GM21423 (cell line): ENCODE measurements around the gene EPHB6.

Source experiments
- ATAC-seq: cut with Tn5 transposase; IDR thresholded peaks from one replicate; pipeline ENCODE4 v1.9.1; 2021; ENCODE audit warnings: mild to moderate bottlenecking, moderate library complexity; ENCODE audit not compliant: unreplicated experiment

EPHB6 gene

DNA sequence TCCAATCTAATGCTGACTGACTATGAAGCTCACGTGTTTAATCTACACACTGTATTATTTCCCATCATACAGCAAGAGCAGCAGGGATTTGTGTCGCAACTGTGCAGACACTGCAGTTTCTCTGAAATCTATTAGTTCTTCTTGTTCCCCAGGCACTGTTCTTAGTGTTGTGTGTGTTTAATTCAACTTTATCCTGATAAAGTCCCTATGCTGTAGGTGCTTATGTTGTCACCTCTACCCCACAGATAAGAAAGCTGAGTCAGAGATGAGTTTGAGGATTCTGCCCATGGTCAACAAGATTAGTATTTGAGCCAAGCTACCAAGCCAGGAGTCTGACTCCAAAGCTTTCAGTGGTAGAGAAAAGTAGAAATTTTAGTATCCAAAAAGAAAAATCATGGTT, 22.5 kb upstream of the EPHB6 start:
- no peak for ATAC-seq

DNA sequence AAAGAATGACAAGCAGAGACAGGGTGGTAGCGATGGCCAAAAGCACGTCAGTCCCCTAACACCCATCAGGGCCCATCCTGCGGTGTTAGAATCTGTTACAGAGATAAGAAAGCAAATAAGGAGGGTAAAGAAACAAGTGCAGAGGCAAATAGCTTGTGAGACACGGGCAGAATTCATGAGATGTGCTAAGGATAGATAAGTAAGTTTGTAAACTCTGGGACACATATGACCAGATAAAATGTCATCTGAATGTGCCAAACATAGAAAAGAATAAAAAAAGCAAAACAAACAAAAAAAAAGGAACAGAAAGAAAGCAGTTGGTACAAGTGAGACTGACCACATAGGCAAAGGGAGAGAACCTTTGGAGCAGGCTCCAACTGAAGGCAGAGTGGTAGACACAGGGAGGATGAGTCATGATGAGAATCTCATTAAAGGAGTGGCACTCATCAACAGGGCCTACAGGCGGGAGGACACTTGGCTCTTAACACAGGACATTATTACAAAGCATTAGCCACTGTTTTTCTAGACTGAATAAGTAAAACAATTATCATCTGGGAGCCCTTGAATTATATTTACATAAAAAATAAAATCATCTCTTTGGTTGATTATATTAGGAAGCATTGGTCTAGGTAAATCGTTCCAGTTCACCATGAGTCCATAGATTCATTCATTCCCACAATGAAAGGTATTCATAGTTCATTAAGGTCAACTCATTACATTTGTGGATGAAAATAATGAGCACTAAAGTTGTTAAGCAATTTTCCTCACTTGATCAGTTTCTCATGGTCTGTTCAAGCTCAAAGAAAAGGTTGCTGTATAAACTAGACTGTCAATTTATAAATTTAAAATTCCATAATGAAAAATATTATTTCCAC, 21.5 kb upstream of the EPHB6 start:
- ATAC-seq: peak; percentile 82

DNA sequence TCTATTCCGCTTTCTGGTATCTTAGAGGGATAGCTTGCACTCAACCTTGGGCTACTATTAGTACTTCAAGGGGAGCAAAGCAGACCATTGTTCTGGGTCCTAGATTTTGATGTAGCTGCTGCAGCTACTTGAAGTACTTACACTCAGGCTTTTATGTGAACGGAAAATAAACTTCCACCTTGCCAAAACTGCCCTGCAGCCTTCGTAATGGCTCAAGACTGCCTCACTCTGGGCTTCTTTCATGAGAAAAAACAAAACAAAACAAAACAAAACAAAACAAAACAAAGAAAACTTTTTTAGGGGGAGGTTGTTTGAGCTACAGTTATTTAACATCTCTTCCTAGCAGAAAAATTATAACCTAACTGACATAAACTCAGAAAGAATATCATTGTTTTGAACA, 19.4 kb upstream of the EPHB6 start:
- no peak for ATAC-seq

DNA sequence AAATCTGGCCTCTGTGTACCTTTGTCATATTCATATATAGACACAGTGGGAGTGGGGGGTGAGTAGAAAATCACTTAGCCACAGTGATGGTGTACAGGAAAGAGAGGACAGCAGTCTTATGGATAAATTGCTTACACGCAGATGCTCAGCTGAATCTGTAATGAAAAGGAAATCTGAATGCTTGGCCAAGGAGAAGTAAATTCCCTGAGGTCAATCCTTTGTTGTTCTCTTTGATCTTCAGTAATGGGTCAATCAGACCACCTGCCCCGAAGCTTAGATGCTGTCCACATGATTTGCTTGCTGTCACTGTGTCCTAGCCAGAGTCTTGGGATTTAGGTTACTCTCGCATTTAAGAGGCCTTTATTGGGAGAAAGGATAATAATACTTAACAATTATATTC, 18.4 kb upstream of the EPHB6 start:
- no peak for ATAC-seq

DNA sequence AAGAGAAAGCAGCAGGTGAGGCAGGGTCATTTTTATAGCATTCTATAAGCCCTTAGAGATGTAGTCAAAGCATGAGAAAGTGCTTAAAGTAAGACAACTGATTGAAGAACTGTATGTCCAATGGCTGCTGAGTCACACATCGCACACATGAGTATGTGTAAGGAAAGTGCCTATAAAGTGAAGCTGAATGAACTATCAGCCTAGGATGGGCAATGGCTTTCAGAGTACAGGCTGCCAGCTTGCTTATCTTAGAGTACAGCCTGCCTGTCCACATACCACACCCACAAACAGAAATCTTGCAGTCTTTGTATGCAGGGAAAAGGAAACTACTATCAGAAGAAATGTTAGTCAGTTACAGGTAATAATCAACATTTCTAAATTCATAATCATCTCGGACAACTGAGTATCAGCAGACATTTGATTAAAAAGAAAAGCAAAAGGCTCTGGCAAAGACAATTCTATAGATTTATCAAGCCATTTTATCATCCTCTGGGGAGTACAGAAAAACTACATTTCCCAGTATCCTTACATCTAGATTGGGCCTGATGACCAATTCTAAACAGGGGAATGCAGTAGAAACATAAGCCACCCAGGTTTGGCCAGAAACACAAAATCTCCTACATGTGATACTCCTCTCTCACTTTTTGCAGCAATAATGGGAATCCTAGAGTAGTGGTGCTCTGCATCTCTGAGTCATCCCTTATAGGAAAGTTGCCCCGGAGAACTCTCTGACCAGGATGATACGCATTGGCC, 16.2 kb upstream of the EPHB6 start:
- ATAC-seq: no peak

DNA sequence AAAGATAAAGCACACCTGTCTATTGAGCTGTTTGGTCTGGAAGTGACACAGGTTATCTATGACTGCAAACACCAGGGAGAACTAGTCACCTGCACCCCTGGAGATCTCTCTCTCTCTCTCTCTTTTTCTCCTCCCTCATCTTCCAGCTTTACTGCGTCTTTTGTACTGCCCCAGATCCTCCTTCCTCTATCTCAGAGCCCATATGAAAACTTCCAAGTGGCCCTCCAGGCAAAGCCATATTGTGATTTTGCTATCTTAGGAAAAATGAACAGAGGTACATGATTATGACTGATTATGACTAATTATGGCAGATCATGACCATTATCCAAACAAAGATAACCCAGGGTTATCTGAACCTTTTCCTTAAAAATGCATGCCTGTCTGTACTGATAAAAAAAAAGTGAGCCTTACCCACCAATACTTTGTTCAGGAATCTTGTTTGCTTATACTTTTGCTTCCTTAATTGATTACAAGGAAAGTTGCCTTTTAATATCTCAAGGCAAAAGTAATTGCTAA, 12.6 kb upstream of the EPHB6 start:
- ATAC-seq: no peak

DNA sequence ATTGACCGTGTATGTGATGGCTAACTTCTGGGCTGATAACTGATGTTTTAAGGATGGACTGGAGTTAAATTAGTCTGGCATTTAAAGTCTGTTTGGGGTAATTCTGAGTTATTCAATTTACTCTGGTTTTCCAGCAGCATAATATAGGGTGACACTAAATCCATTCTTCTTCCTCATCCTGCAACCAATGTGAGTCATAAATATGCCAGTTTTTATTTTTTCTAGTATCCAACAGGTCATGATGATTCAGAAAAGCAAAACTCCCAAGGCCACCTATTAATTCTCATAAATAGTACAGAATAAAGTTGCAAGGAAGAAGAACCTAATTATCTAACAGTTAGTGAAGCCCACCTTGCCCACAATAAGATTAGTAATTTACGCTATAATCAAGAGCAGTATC, 7.5 kb upstream of the EPHB6 start:
- no peak for ATAC-seq

DNA sequence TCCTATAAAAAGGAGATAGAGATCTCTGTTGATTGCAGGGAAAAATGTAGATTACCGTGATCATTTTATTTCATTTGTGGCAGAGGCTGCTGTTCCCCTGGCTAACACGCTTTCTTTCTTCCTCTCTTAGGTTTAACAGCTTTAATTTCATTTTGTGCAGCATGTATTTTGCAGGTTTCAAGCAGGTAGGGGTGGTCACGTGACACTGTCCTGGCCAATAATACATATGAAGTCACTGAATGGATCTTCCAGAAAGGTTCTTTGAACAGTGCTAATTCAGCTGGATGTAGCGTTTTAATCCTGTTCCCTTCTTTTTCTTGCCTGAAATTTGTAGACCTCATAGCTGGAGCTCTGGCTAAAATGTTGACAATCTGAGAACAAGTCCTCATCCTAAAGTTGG, 3.6 kb upstream of the EPHB6 start:
- ATAC-seq: no peak

DNA sequence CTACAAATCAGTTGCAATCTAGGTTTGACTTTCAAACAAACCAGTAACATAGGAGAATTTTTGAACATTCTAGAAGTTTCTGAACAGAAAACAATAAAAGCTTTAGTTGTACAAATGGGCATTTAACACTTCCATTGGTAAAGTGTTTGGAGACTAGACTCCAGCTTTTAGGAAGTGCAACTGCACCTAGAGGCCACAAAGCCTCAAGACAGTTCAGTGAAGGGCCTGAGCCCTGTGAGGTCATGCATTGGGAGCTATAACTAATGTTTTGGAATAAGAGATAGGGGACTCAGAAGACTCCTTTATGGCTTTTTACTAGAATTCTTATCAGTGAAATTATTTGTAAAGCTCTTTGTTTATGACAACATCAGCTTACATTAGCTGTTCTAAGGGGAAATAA, 3.0 kb upstream of the EPHB6 start:
- ATAC-seq: no peak

DNA sequence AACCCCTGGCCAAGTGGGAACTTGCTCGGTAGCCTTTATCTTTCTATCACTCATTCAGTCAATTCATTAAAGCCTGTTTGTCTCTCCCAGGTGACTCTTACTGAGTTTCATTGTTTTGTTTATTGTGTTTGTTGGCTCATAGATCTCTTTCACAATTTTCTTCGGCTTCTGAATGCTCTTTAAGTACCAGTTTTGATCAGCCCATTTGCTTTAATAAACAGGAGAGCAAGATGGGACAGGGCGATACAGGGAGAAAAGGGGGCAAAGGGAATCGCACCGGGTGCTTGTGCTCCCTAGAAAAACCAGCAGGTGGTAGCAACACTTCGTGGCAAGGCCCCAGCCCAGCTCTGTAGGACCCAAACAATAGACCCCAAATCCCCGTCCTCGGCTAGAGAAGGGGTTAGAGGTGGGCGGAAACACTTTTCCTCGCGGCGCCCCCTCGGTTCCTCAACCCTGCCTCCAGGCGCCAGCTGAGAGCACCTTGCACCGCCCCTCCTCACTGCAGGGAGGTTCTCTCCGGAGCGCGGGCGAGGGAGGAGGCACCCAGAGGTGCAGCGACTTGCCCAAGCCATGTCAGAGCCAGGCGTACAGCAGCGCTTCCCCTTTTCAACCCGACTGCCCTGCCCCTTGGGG, 1.0 kb upstream of the EPHB6 start:
- ATAC-seq: peak; percentile 74

DNA sequence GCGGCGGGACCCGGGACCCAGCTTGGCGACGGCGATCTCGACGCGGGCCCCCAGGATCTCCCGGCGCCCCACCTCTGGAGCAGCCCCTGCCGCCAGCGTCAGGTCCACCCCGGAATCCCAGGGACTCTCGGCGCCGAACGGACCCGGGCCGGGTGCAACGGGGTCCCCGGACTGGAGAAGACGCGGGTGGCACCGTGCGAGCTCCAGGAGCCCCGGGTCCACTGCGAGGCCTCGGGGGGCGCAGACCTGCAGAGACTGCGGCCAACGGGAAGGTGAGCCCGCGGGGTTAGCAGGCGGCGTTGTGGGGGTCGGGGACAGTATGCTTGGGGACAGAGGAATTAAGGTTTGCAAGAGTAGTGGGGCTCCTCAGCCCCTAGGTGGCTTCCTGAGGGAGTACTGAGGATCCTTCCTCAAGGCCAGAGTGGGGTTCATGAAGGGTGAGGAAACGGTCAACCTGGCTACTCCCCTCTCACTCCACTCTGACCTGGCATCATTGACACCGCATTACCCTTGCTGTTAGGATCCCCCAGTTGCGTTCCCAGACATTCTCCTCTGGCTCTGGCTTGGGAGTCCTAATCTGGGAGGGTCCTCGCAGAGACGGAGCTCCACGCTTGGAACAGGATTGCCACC, 353 bp downstream of the EPHB6 start:
- ATAC-seq: peak; percentile 3

DNA sequence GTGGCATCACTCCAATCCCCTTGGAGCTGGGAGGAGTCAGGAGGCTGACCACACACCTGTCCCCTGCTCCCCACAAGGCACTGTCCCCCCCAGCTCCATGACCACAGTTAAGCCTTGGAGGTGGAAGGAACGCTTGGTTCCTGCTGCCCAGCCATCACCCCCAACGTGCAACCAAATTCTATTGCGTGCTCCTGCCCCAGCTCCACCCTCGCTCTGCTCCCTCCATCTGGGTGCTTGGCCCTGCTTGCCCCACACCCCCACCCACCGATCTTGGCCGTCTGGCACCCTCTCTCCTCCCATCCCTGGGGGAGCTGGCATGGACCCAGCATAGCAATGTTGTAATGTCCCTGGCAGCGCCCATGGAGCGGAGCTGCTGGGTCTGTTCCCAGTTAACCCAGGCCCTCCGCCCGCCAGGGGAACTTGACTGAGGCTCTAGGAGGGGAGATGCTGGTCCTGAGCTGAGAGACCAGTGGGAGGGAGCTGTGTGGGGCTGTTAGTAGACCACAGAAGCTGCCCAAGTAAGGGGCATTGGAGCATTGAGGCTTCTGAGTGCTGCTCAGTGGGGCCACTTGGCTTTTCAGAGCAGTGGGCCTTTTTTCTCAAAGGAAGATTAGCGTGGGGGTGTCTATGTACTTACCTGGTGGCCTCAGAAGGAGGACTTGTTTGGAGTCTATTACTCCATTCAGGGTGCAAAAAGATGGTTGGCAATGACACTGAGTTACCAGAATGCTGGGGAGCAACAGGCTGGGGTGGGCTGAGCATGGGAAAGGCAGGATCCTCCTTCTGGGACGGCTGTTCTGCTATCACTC, 1.1 kb downstream of the EPHB6 start:
- ATAC-seq: no peak

DNA sequence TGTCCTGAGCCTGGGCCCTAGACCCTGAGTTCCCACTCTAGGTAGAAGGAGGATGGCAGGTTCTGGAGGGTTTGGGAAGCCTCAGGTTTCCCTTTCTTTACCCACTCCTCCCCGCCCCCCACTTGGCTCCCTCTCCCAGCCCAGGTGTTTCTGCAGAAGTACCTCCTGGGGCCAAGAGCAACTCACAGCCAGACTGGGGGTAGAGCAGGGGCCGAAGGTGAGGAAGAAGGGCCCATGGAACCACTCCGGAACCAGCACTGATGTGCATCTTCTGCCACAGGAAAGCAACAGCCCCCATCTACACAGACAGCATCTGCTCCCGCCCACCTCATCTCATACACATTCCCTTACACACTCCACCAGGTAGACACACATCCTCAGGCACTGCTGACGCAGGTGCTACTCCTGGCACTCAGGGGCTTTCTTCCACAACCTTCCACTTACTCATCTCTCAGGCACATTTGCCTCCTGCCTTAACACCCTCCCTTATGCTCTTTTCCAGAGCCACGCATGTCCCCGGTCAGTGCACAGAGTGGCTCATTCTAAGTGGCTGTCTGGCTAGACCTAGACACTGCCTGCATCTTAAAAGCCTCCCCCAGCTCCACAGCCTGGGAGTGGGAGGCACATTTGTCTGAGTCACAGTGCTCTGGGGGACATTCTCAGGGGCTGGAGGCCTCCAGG, 1.8 kb downstream of the EPHB6 start:
- no peak for ATAC-seq

DNA sequence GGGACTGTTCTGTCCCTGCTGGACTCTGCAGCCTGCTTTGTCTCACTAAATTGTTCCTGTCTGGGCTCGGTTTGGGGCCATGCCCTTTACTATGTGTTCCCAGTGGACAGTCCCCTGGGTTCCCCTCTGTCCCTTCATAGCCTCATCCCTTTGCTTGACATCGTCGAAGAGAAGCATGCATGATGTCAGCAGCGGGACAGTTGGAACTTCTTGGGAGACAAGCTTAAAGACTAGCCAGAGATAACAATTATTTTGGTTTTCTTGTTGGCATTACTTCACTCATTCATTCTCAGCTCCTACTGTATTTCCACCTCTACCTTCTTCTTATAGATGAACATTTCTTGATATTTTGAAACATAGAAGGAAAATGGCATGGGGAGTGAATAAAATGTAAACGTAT, 2.7 kb downstream of the EPHB6 start:
- ATAC-seq: no peak

DNA sequence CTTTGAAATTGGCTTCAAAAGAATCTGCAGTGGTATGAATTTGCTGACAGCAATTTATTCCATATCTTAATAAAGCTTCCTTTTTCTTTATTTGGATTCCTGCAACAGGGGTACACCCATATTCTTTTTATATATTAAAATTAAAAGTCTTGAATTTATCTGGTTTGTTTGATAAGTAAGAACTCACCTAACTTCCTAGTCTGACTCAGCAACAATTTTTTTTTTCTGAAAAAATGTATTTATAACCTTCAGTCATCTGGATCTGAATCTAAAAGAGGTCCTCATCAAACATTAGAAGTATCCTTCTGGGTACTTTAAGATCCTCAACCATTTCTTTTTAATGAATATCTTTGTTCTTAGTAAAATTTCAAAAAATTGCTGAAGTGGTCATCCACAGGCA, 4.5 kb downstream of the EPHB6 start:
- no peak for ATAC-seq

DNA sequence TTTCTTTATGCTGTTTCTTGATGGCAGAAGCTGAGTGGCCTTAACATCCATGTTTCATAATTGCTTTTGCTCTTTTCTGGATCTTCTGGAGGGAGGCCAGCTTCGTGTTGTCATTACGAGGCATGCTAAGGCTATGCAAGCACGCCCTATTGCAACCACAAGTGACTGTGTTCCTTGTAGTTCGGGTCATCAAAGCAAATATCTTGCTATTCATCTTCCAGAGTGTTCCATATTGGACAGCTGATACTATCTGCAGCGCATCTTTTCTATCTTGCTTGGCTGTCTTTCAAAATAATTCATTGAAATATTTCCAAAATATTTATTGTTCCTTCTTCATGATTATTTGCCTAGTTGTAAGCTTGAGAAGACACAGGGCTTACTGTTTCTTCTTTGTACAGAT, 5.0 kb downstream of the EPHB6 start:
- ATAC-seq: no peak

DNA sequence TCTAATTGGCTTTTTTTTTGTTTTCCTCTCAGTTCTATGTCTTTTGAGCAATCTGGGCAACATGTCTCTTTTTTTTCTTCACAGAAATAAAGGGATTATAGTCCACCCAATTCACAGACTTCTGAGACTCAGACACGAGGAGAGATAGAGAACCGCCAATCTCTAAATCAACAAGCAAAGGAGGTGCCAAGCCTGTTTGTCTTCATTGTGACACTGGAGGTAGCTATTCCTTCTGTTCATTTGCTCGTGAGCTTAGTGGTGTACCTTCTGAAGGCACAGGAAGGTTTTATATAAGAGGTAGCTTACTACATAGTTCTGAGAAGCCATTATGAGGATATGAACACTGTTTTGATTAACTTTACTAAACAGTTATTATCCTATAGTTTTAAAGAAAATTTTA, 6.1 kb downstream of the EPHB6 start:
- no peak for ATAC-seq

DNA sequence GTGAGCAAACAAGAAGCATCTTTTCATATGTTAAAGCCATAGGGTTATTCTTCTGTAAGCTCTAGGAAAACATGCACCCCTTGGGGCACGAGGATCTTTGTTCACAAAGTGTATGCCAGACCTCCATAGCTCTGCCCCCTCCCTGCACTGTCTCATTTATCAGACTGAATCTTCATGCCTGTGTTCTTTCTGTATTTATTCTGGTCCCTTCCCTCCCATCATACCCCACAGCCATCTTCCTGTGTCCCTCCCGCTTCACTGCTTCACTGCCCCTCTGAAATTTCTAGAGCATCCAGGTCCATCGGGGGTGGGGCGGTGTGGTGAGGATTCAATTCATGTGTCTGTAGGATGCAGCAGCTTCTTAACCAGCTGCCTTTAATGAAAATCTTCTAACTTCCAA, 7.5 kb downstream of the EPHB6 start:
- ATAC-seq: no peak

DNA sequence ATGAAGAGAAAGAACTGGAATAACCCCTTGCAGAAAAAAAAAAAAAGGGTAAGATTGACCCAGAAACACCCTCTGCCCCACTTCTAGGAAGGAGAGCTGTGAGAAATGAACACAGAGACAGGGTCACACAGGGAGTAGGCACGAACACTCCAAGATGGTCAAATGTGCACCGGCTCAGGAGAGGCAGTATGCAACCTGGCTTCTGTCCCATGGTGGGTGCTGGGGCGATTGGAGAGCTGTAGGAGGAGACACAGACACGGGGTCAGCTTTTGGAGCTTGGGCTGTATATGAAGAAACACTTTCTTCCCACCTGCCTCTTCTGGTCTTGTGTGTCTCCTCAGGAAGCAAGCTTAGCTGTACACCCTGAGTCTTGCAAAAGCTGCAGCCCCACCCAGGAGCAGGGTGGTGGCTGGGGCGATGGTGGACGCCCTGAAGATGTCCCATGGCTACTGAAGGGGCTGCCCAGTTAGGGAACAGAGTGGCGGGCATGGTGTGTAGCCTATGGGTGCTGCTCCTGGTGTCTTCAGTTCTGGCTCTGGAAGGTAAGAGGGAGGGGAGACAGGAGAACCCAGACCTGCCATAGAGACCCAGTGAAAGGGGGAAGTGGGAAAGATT, 8.0 kb downstream of the EPHB6 start:
- ATAC-seq: no peak
